Activated T-cell treated with anti-CD3 and anti-CD28 coated beads for 1 hour (primary cell): ENCODE data around the gene SH2D4B.
"Not testable (repeated sequence)": the region's sequence is repeated elsewhere in the genome, so short reads cannot be mapped to it uniquely, and the experiment has no call there.

Source experiments
- DNase-seq: peaks from one replicate; pipeline ENCODE4 v3.0.0-alpha.2; 2020; ENCODE audit warnings: low read depth

The SH2D4B gene

GRCh38 chr10:80526218-80526617, 11.5 kb upstream of the SH2D4B start:
- no peak for DNase-seq

- no peak for DNase-seq
Observed at GRCh38 chr10:80526742-80527141, 11.0 kb upstream of the SH2D4B start.

DNA sequence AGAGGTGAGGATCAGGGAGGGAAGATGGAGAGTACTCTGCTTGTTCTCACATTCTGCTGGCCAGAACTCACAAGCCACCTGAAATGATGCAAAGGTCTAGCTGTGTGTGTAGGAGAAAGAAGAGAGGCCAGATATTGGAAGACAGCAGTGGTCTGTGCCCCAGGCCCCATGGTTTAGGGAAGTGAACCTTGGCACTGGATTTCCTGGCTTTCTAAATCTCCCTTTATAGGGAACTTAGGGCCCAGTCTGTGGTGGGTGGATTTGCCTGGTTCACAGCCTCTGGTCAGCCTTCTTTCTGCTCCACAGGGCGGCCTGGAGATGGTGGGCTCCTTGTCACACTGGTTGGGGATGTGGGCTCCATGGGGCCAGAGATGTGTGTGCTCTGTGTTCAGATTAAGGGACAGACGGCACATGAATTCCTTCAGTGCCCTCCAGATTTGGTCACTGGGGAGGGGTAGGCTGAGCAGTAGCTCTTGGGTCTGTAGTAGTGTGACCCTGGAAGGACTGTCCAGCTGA, 9.5 kb upstream of the SH2D4B start:
- no peak for DNase-seq

- DNase-seq: no peak
Observed at GRCh38 chr10:80528901-80529300, 8.8 kb upstream of the SH2D4B start.

DNA sequence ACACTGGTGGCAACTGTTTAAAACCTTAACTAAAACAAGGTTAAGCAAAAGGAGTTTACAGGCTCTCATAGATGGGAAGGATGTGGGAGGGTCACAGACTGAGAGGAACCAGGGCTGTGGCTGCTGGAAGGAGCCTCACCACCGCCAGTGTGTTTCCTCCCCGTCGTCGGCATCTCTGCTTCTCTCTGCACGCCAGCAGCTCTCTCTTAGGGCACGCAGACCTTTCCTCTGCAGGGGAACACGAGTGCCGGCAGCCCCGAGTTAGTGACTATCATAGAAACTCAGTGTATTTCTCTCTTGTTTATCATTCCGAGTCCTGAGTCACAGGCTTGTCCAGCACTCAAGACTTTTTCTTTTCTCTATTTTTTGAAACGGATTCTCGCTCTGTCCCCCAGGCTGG, 8.1 kb upstream of the SH2D4B start:
- DNase-seq: peak; percentile 43

- DNase-seq: peak; percentile 23
Observed at GRCh38 chr10:80530251-80530650, 7.5 kb upstream of the SH2D4B start.

- DNase-seq: no peak
Observed at GRCh38 chr10:80530816-80531215, 6.9 kb upstream of the SH2D4B start.

GRCh38 chr10:80532571-80532970, 5.1 kb upstream of the SH2D4B start:
- no peak for DNase-seq

GRCh38 chr10:80534059-80534458, 3.6 kb upstream of the SH2D4B start:
- not testable (repeated sequence) for DNase-seq

- not testable (repeated sequence) for DNase-seq
Observed at GRCh38 chr10:80534646-80535045, 3.1 kb upstream of the SH2D4B start.

DNA sequence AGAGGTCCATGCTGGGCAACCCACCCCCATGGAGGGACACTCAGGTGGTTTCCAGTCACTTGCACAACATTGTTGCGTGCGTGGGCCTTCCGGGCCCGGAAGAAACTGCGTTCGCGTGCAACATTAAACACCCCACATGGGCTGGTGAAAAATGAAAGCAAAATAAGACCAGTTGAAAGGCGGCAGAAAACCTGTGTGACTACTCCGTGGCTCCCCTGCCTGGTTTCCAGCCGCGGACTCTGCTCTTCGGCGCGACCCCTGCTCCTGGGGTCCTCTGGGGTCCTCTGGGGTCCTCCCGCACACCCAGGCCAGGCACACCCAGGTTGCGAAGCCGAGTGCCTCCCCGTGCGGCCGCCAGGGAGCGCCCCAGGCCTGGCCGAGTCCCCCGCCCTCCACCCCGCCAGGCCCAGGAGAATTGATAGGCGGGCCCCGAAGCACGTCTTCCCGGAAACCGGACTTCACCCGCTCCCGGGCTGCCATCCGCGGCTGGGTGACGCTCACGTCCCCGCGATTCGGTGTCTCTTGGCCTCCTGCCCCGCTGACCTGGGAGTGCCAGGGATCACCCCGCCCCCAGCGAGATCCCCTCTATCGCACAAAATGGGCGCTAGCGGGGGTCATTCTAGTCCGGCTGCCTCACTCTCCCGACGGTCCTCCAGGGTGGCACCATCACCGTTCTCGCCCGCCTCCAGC, 1.9 kb upstream of the SH2D4B start:
- DNase-seq: peak; percentile 63

GRCh38 chr10:80536361-80536835, 1.3 kb upstream of the SH2D4B start:
- DNase-seq: no peak

GRCh38 chr10:80537086-80537735, 491 bp upstream of the SH2D4B start:
- DNase-seq: no peak

GRCh38 chr10:80538481-80539185, 931 bp downstream of the SH2D4B start:
- DNase-seq: no peak

DNA sequence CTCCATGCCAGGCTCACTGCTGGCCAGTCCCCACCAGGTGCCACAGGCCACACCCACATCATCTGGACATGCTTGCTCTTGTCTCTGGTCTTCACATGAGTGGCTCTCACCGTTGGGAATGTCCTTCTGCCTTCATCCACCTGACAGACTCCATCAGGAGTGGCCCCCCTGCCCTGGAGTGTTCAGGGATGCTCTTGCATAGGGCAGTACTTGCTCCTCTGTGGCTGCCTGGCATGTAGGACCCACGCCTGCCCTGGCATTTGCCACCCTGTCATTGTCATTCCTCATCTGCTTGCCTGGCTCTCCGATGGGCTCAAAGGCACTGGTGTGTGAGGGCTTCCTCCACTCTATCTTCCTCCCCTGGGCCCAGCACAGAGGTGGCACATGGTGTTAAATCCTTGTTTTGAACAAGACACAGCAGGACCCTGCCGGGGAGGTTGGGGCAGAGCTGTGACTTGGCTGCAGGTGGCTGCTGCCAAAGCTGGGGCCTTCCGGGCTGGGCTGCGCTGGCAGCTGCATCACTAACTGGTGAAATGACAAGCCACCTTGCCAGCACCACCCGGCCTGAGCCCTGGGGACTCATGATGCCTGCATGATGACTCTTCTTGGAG, 1.8 kb downstream of the SH2D4B start:
- DNase-seq: no peak

DNA sequence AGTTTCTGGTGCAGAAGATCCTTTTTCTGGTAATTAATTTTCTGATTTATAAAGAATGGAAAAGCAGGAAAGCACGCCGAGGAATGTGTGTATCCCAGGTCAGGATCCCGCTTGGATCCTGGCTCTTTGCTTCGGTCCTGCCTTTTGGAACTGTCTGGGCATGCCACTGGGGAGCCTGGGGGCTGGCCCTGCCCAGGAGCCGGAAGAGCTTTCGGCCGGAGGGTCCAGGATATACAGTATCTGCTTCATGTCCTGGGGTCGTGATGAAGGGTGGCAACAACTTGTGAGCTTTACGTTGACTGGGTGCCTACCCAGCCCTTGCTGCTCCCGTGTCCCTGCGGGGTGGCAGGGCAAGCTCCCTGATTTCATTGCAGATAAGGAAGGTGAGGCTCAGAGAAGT, 2.4 kb downstream of the SH2D4B start:
- no peak for DNase-seq

DNA sequence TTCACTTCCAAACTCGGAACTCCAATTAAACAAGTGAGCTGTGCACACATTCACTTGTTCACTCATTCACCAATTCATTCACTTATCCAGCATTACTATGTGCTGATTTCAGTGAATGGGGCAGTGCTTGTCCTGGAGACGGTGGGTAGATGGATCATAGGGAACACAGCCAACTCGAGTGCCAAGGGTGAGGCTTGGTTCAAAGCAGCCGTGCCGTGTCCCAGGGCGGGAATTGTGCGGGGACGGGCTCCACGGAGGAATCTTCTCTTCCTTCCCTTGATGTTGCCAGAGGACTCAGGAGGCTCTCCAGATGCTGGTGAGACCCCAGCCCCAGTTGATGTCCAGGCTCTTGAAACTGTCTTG, 2.9 kb downstream of the SH2D4B start:
- DNase-seq: no peak

DNA sequence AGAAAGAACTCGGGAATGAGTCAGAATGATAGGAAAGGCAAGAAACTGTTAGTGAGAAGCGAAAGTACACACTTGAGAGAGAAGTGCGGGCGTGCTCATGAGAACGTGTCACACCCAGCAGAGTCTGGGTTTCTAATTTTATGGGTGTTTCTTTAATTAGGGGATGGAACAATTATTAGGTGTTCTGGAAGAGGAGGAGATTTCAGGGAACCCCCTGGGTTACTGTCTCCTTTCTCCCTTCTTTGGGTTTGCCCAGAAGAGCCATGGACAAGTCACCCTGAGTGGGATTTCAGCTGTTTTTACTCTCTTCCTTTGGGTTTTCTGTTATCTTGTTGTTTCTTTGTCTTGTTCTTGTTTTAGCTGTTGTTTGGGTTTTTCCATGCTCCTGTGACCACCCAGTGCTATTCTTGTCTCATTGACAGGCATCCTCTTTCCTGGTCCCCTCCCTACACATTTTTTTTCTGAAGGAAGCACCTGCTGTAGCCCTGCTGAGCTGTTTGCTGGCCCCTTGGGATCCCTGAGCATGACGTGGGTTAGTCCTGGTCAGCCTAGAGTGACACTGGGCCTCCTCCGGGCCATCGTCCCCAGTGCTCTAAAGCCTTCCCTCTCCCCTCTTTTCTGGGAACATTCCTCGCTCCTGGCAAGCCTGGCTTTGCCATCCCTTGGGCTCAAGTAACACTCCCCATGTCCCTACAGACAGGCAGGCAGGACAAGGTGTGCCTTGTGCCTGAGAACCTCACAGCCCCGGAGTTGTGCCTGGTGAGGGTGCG, 3.5 kb downstream of the SH2D4B start:
- no peak for DNase-seq

GRCh38 chr10:80542053-80542452, 4.4 kb downstream of the SH2D4B start:
- no peak for DNase-seq

- no peak for DNase-seq
Observed at GRCh38 chr10:80542652-80543318, 5.1 kb downstream of the SH2D4B start.

- not testable (repeated sequence) for DNase-seq
Observed at GRCh38 chr10:80543319-80543672, 5.6 kb downstream of the SH2D4B start.
